ENCODE results near the gene SLC35E4. TPM values are rescaled to one million over a fixed set of nuclear protein-coding genes. Genes with fewer than 3 reads are reported as not detected.
A peak's percentile ranks its signal among the peaks of the same experiment; 100 is the strongest.

Gene SLC35E4
- total RNA-seq, 4 donors from 2014 or later = 14.6 to 22.2 (median 18.6) TPM

DNA sequence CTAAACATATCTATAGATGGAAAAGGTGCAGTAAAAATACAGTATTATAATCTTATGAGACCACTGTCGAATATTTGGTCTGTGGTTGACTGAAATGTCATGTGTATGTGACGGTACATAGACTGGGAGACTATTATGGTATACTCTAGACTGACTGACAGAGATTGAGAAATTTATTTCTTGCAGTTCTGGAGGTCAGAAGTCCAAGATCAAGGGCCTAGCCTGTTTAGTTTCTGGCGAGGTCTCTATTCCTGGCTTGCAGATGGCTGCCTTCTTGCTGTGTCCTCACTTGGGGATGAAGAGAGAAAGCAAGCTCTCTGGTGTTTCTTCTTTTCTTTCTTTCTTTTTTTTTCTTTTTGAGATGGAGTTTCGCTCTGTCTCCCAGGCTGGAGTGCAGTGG, 51.8 kb downstream of the SLC35E4 start:
- intact Hi-C loops (cut with DNase I; ENCODE audit: low total_unique reads) = no loop called here
- 94 to 97% methylated on average over 4 of the region's 4 CpGs for WGBS, 2 donors
- TF ChIP-seq POLR2A (IDR thresholded peaks at IDR 0.05) = no peak
- TF ChIP-seq, protein P1, sequence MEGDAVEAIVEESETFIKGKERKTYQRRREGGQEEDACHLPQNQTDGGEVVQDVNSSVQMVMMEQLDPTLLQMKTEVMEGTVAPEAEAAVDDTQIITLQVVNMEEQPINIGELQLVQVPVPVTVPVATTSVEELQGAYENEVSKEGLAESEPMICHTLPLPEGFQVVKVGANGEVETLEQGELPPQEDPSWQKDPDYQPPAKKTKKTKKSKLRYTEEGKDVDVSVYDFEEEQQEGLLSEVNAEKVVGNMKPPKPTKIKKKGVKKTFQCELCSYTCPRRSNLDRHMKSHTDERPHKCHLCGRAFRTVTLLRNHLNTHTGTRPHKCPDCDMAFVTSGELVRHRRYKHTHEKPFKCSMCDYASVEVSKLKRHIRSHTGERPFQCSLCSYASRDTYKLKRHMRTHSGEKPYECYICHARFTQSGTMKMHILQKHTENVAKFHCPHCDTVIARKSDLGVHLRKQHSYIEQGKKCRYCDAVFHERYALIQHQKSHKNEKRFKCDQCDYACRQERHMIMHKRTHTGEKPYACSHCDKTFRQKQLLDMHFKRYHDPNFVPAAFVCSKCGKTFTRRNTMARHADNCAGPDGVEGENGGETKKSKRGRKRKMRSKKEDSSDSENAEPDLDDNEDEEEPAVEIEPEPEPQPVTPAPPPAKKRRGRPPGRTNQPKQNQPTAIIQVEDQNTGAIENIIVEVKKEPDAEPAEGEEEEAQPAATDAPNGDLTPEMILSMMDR (IDR thresholded peaks at IDR 0.05) = no peak
- DNase-seq (ENCODE audit: low spot score in 2 of 2) = no peak
- no peak overlapping the region for H3K4me3 ChIP-seq (ENCODE audit: low read depth, poor library complexity, severe bottlenecking)

DNA sequence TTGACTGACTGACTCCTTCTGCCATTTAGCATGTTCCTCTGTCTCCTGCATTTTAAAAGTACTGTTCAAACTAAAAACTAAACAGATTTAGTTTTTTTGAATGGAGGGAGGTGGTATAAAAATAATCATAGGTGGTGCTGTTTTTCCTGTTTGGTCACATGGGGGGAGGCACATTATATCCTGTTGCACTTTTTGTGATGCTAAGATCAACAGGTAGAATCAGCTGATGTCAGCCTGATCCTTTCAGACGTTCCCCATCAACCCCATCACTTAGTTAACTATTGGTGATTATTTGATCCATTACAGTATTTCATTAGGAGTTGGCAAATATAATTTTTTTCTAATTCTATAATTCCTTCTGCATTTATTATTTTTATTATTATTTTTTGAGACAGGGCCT, 54.0 kb downstream of the SLC35E4 start:
- DNase-seq (ENCODE audit: low spot score in 2 of 2) = no peak
- H3K4me3 ChIP-seq (ENCODE audit: low read depth, poor library complexity, severe bottlenecking) = no peak overlapping the region
- TF ChIP-seq, protein P1 (IDR thresholded peaks at IDR 0.05) = no peak
- no peak for TF ChIP-seq POLR2A (IDR thresholded peaks at IDR 0.05)
- intact Hi-C loops (cut with DNase I; ENCODE audit: low total_unique reads) = no loop called here
- WGBS, 2 donors = 41 to 50% methylated on average over 1 of the region's 1 CpG

DNA sequence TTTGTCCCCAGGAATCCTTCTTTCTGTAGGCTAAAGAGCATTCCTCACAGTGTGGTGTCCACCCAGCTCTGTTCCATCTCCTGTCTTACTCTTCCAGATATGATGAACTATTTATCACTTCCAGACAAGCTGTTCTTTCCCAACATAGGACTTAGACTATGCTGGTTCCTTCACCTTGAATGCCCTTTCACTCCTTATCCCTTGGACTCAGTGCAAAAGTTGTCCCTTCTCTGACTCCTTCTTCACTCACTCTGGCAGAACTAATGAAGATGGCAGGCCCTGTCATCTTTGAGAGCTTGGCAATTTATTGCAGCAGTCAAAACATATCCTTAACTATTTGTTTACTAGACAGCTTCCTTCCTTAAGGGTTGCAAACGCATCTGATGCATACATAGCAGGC, 55.6 kb downstream of the SLC35E4 start:
- no peak for TF ChIP-seq POLR2A (IDR thresholded peaks at IDR 0.05)
- TF ChIP-seq, protein P1 (IDR thresholded peaks at IDR 0.05) = no peak
- WGBS, 2 donors = 82 to 86% methylated on average over 1 of the region's 1 CpG
- intact Hi-C loops (cut with DNase I; ENCODE audit: low total_unique reads) = no loop called here

DNA sequence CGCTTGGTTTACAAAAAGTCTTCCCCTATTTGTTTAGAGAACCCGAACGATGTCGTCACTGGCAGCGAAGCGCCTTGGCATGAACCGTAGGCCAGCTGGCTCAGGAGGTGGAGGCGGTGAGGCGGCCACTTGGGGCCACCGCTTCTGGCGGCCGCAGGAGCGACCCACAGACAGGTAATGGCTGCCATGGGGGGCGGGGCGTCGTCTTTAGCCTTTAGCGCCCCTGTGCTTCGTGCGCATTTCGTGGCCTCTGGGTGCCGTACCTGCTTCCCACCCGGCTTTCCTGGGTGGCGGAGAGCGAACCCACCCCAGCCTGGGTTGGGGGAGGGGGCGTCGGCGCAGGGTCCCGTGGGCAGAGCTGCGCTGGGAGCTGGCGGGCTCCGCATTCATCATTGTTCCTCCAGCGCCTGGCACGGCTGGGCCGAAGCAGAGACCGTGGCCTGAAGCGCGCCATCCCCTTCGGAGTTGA, 58.6 kb downstream of the SLC35E4 start:
- peak; percentile 24 to 86 for DNase-seq (ENCODE audit: low spot score in 2 of 2)
- H3K4me3 ChIP-seq (ENCODE audit: low read depth, poor library complexity, severe bottlenecking) = peak overlapping the region; percentile 31
- intact Hi-C loops (cut with DNase I; ENCODE audit: low total_unique reads) = no loop called here
- 1 to 2% methylated on average over 23 to 29 of the region's 38 CpGs for WGBS, 2 donors
- TF ChIP-seq, protein P1 (IDR thresholded peaks at IDR 0.05) = no peak
- TF ChIP-seq POLR2A (IDR thresholded peaks at IDR 0.05) = no peak

More for the DNA sequence above, 55.6 kb downstream of the SLC35E4 start:
- no peak overlapping the region for H3K4me3 ChIP-seq (ENCODE audit: low read depth, poor library complexity, severe bottlenecking)
- DNase-seq (ENCODE audit: low spot score in 2 of 2) = no peak

DNA sequence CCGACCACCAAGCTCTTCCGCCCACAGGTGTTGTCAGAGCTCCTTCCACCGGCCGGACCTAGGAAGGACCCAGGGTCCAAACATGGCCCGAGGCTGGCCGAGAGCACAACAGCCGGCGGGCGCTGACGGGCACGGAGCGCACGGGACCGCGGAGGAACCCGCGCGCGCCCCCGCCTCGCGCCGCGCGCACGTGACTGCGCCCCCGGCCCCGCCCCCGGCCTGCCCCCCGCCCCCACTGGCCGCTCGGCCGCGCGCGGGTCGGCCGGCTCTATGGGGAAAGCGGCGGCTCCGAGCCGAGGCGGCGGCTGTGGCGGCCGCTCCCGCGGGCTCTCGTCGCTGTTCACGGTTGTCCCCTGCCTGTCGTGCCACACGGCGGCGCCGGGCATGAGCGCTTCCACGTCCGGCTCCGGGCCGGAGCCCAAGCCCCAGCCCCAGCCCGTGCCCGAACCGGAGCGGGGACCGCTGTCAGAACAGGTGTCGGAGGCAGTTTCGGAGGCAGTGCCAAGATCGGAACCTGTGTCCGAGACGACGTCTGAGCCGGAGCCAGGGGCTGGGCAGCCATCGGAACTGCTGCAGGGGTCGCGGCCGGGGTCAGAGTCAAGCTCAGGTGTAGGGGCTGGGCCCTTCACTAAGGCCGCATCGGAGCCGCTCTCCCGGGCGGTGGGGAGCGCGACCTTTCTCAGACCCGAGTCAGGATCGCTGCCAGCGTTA, 59.2 kb downstream of the SLC35E4 start, which contains the start of gene OSBP2:
Gene OSBP2 (plus strand): TSS at position 235 of the 711 bp plus-strand sequence. CDS start 36 bp downstream, at position 271.
- H3K4me3 ChIP-seq (ENCODE audit: low read depth, poor library complexity, severe bottlenecking) = peak within 1 kb of the TSS; percentile 31
- intact Hi-C loops (cut with DNase I; ENCODE audit: low total_unique reads) = no loop called here
- peak in 1 of 2 donors; percentile 15 for DNase-seq (ENCODE audit: low spot score in 2 of 2)
- WGBS, 2 donors = 0 to 47% methylated on average over 11 to 40 of the region's 88 CpGs
- TF ChIP-seq, protein P1 (IDR thresholded peaks at IDR 0.05) = no peak
- no peak for TF ChIP-seq POLR2A (IDR thresholded peaks at IDR 0.05)
